A673 (cell line): ENCODE data around the gene TMEM179B.

Experiments
- CTCF ChIP-seq: fragments of 300-800, 200-600 bp; sonication (generic); conservative IDR thresholded peaks from 2 replicates; pipeline ENCODE4 v1.5.1; 2017; ENCODE audit warnings: low read depth, mild to moderate bottlenecking, antibody characterized with exemption, low read length, moderate library complexity, mixed read lengths
- EZH2 ChIP-seq: fragments of 200-600 bp; sonication (generic); IDR thresholded peaks from 2 replicates; pipeline ENCODE4 v1.6.1; 2017; ENCODE audit warnings: borderline replicate concordance, low read depth, mild to moderate bottlenecking, mixed read lengths, antibody characterized with exemption, low read length; ENCODE audit not compliant: poor library complexity, severe bottlenecking

DNA sequence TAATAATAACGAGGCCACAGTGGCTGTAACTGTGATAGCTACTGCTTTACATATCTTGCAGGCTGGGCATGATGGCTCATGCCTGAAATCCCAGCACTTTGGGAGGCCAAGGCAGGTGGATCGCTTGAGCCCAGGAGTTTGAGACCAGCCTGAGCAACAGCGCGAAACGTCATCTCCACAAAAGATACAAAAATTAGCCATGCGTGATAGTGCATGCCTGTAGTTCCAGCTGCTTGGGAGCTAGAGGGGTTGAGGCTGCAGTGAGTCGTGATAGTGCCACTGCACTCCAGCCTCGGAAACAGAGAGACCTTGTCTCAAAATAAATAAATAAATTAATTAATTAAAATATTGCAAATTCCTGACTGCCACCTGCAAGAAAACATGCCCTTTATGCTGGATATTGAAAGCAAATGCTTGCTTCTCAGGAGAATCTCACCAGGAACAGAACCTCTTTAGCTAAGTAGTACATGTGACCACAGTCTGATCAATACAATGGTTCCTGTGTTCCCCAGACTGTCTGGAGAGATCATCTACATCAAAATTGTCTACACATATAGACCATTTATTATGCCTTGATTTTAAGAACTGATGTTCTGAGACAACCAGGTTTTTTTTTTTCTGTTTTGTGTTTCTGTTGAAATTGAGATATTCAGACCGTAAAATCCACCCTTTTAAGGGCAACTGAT, 39.6 kb upstream of the TMEM179B start:
- TF ChIP-seq CTCF = no peak
- TF ChIP-seq EZH2 = no peak
